B cell (primary cell): ENCODE measurements around the gene GLOD4. TPM values are rescaled to one million over a fixed set of nuclear protein-coding genes. Genes with fewer than 3 reads are reported as not detected.
"Not testable (repeated sequence)": the region's sequence is repeated elsewhere in the genome, so short reads cannot be mapped to it uniquely, and the experiment has no call there.

Experiments
- ATAC-seq: fragments of 200-7000 bp; cut with Tn5 transposase; one replicate; pipeline ENCODE4 v1.10.0; 2021; ENCODE audit warnings: low read depth, mild to moderate bottlenecking, moderate number of reproducible peaks, moderate library complexity
- CTCF ChIA-PET: fragments of 350-600 bp; sonication (Branson Sonifier 250); formaldehyde crosslinking; loops from one replicate; lab custom pipeline; 2021; ENCODE audit warnings: antibody characterized with exemption, inconsistent platforms; lab: Charles Lee
- POLR2A ChIA-PET: fragments of 350-600 bp; sonication (Branson Sonifier 250); formaldehyde crosslinking; loops from one replicate; lab custom pipeline; 2021; ENCODE audit warnings: antibody characterized with exemption; lab: Charles Lee
- DNase-seq: peaks from one replicate; pipeline ENCODE4 v3.0.0; 2013
- H2AFZ ChIP-seq: 2 replicates; pipeline ENCODE4 v1.6.1; 2012; ENCODE audit warnings: mild to moderate bottlenecking, low read depth, low read length; ENCODE audit not compliant: insufficient read depth, poor library complexity, severe bottlenecking
- H3K27ac ChIP-seq, 2 donors: 1 replicate in 1 of 2; 2 replicates in 1 of 2; pipeline ENCODE4 v1.5.1; 2012 to 2013; ENCODE audit warnings: low read length in 2 of 2, mild to moderate bottlenecking in 2 of 2, moderate library complexity in 1 of 2
- H3K27me3 ChIP-seq, 4 experiments: fragments of 200-600 bp in 1 of 4; sonication (generic) in 1 of 4; replicated peaks in 1 of 4; 1 replicate in 2 of 4; 2 replicates in 2 of 4; pipeline versions ENCODE4 v1.6.1 to v1.7.0; 2013 to 2016; ENCODE audit warnings: low read length in 3 of 4, mild to moderate bottlenecking in 2 of 4, mixed read lengths in 1 of 4, moderate library complexity in 1 of 4; ENCODE audit not compliant: insufficient read depth in 4 of 4, control insufficient read depth in 3 of 4; ENCODE audit errors: control extremely low read depth in 1 of 4
- H3K36me3 ChIP-seq, 2 experiments: replicated peaks in 1 of 2; 1 replicate in 1 of 2; 2 replicates in 1 of 2; pipeline versions ENCODE4 v1.6.1 to v1.7.1; 2013; ENCODE audit warnings: low read length in 1 of 2; ENCODE audit not compliant: insufficient read depth in 2 of 2, control insufficient read depth in 1 of 2; ENCODE audit errors: control extremely low read depth in 1 of 2, extremely low read depth in 1 of 2
- H3K4me1 ChIP-seq, 2 donors: fragments of 200-600 bp in 1 of 2; sonication (generic) in 1 of 2; 1 replicate in 1 of 2; 2 replicates in 1 of 2; pipeline versions ENCODE4 v1.5.1 to v1.6.1; 2013 to 2017; ENCODE audit warnings: low read length in 2 of 2; ENCODE audit not compliant: control insufficient read depth in 2 of 2, insufficient read depth in 2 of 2
- H3K4me2 ChIP-seq: replicated peaks from 2 replicates; pipeline ENCODE3; 2012; ENCODE audit warnings: mild to moderate bottlenecking, low read depth, low read length; ENCODE audit not compliant: poor library complexity, severe bottlenecking
- H3K4me3 ChIP-seq, 5 experiments: fragments of 200-600 bp in 1 of 5; sonication (generic) in 1 of 5; 1 replicate in 3 of 5; 2 replicates in 2 of 5; pipeline versions ENCODE4 v1.5.1 to v1.7.0; 2011 to 2016; ENCODE audit warnings: low read length in 4 of 5, mild to moderate bottlenecking in 4 of 5, low read depth in 2 of 5, control low read depth in 1 of 5, moderate library complexity in 1 of 5; ENCODE audit not compliant: insufficient read depth in 1 of 5; ENCODE audit errors: control extremely low read depth in 1 of 5, extremely low read depth in 1 of 5
- H3K79me2 ChIP-seq: fragments of 200-600 bp; sonication (generic); one replicate; pipeline ENCODE4 v1.6.0; 2016; ENCODE audit warnings: low read length; ENCODE audit not compliant: control insufficient read depth, insufficient read depth
- H3K9ac ChIP-seq: fragments of 200-600 bp; sonication (generic); 2 replicates; pipeline ENCODE4 v1.6.1; 2017; ENCODE audit warnings: mild to moderate bottlenecking, low read length, moderate library complexity
- H3K9me3 ChIP-seq, 3 donors: one replicate each; pipeline versions ENCODE4 v1.6.1 to v1.7.1; 2013; ENCODE audit warnings: low read length in 2 of 3; ENCODE audit not compliant: control insufficient read depth in 2 of 3, insufficient read depth in 1 of 3; ENCODE audit errors: control extremely low read depth in 1 of 3
- H4K20me1 ChIP-seq: 2 replicates; pipeline ENCODE4 v1.6.0; 2012; ENCODE audit warnings: mild to moderate bottlenecking, low read length; ENCODE audit not compliant: insufficient read depth, control insufficient read depth, poor library complexity, severe bottlenecking
- H3K27ac Mint-ChIP-seq: one replicate; pipeline ENCODE4 v1.8.0; 2021; ENCODE audit warnings: mixed read lengths
- H3K27me3 Mint-ChIP-seq: one replicate; pipeline ENCODE4 v1.8.0; 2021; ENCODE audit warnings: mixed read lengths
- H3K4me1 Mint-ChIP-seq: one replicate; pipeline ENCODE4 v1.8.0; 2021; ENCODE audit warnings: mixed read lengths
- H3K4me3 Mint-ChIP-seq: one replicate; pipeline ENCODE4 v1.8.0; 2021; ENCODE audit warnings: mixed read lengths
- H3K9me3 Mint-ChIP-seq: one replicate; pipeline ENCODE4 v1.8.0; 2022; ENCODE audit warnings: mixed read lengths; ENCODE audit not compliant: insufficient read depth
- EZH2 ChIP-seq: IDR thresholded peaks from 2 replicates; pipeline ENCODE4 v1.6.1; 2012; ENCODE audit warnings: borderline replicate concordance, low read depth, mild to moderate bottlenecking, moderate library complexity, low read length; ENCODE audit not compliant: insufficient read depth, poor library complexity, severe bottlenecking
- WGBS: methylation state at CpG from one replicate; pipeline ENCODE4 v1.1.5; 2013; ENCODE audit warnings: missing lambda C conversion rate; ENCODE audit not compliant: insufficient coverage; 5-methylcytosine and 5-hydroxymethylcytosine counted together
- intact Hi-C: fragments of 100-400 bp; cut with micrococcal nuclease; formaldehyde crosslinking; loops from one replicate; pipeline ENCODE4 v1.10.0; 2022
- polyA plus RNA-seq: library from polyadenylated mRNA; depleted of rRNA; stranded (reverse); fragments of >200 nt; gene quantifications from 2 replicates; pipeline ENCODE4 v1.2.3, GENCODE V29; 2012
- total RNA-seq, 2 donors: library from RNA; stranded (reverse); fragments of 120-200 nt in 1 of 2; gene quantifications; 1 replicate in 1 of 2; 2 replicates in 1 of 2; pipeline versions ENCODE4 v1.2.3 to v1.2.4, GENCODE V29; 2013 to 2022
- TF ChIP-seq, protein P1 (sequence below): fragments of 200-600 bp; IDR thresholded peaks from one replicate; pipeline ENCODE4 v1.8.0; 2022; ENCODE audit warnings: antibody characterized with exemption, mild to moderate bottlenecking

GLOD4 gene
- total and polyA plus RNA-seq, 2 donors (not counting 1 experiment from before 2014, with no cell fraction given) = 24.0 to 77.4 TPM

DNA sequence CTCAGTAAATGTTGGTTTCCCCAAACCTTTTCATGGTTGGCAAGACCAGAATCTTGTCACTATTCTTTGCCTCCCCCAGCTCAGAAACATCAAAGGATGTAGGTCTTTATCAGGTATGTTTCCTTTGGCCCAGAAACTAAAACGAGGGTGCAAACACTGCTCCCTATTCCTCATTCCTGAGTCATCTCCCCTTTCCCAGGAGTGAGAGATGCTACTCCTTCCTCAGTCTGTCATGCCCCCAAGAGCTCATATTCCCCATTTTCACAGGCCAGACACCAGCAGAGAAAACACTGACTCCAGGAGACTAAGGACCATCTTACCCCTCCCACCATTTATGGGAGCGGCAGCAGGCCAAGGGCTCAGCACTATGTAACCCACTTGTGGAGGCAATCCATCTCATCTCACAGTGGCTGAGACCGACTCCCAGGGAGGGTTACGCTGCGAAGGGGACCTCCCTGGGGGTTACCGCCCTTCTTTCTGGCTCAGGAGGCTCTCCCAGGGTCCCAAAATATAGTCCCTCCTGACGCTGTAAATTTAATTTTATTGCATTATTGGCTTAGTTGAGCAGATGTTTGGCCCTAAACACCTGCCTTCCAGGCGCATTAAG lies 31.5 kb downstream of the GLOD4 start:
- Histone ChIP-seq H3K79me2 (peaks cover 40% of the 10 kb centered on the region), H3K4me3 (peak overlapping the region in 2 of 5 experiments; percentile 81 to 89), H3K4me2 (peak overlapping the region; percentile 100), H3K36me3 (peaks cover 0 to 25% of the 10 kb centered on the region in 2 experiments), H3K27me3 (no peaks in the 10 kb centered on the region), H3K4me1 (peaks cover 18 to 27% of the 10 kb centered on the region in 2 donors), H2AFZ (no peak overlapping the region), H3K9me3 (no peaks in the 10 kb centered on the region), H3K27ac (no peak overlapping the region), H4K20me1 (peaks cover 29% of the 10 kb centered on the region), H3K9ac (peak overlapping the region; percentile 95)
- H3K4me3 Mint-ChIP-seq = peak overlapping the region; percentile 96
- TF ChIP-seq, protein P1, sequence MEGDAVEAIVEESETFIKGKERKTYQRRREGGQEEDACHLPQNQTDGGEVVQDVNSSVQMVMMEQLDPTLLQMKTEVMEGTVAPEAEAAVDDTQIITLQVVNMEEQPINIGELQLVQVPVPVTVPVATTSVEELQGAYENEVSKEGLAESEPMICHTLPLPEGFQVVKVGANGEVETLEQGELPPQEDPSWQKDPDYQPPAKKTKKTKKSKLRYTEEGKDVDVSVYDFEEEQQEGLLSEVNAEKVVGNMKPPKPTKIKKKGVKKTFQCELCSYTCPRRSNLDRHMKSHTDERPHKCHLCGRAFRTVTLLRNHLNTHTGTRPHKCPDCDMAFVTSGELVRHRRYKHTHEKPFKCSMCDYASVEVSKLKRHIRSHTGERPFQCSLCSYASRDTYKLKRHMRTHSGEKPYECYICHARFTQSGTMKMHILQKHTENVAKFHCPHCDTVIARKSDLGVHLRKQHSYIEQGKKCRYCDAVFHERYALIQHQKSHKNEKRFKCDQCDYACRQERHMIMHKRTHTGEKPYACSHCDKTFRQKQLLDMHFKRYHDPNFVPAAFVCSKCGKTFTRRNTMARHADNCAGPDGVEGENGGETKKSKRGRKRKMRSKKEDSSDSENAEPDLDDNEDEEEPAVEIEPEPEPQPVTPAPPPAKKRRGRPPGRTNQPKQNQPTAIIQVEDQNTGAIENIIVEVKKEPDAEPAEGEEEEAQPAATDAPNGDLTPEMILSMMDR = no peak
- no peak for TF ChIP-seq EZH2
- H3K4me1 Mint-ChIP-seq = peaks cover 38% of the 10 kb centered on the region
- ATAC-seq = no peak
- POLR2A ChIA-PET = no interaction called here
- peak overlapping the region; percentile 90 for H3K27ac Mint-ChIP-seq
- no peaks in the 10 kb centered on the region for H3K9me3 Mint-ChIP-seq
- CTCF ChIA-PET = interaction anchor here (1.6 to 3.2 kb wide), 3 partner anchors 9 to 338 kb away, joined by 6 to 9 read pairs (median 7); no protein-coding TSS in a partner anchor
- no peak for DNase-seq
- intact Hi-C loops = no loop called here
- H3K27me3 Mint-ChIP-seq = no peaks in the 10 kb centered on the region
- WGBS = 91% methylated on average over 6 of the region's 8 CpGs

DNA sequence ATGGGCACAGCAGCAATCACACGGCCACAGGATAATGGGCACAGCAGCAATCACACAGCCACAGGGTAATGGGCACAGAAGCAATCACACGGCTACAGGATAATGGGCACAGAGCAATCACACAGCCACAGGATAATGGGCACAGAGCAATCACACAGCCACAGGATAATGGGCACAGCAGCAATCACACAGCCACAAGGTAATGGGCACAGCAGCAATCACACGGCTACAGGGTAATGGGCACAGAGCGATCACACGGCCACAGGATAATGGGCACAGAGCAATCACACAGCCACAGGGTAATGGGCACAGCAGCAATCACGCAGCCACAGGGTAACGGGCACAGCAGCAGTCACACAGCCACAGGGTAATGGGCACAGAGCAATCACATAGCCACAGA lies 32.7 kb downstream of the GLOD4 start:
- H3K9me3 ChIP-seq, H3K27me3 Mint-ChIP-seq, H3K27ac ChIP-seq, DNase-seq, H3K9ac ChIP-seq, H3K9me3 Mint-ChIP-seq, H3K27me3 ChIP-seq, H3K4me3 ChIP-seq, H3K27ac Mint-ChIP-seq, POLR2A ChIA-PET, H3K4me2 ChIP-seq, ATAC-seq, CTCF ChIA-PET, H2AFZ ChIP-seq, intact Hi-C loops: not testable (repeated sequence)
- H3K4me3 Mint-ChIP-seq = peak overlapping the region; percentile 3
- Histone ChIP-seq H4K20me1 (peaks cover 31% of the 10 kb centered on the region), H3K36me3 (peaks cover 0 to 37% of the 10 kb centered on the region in 2 experiments), H3K4me1 (peaks cover 18 to 27% of the 10 kb centered on the region in 2 donors), H3K79me2 (peaks cover 40% of the 10 kb centered on the region)
- WGBS = 88% methylated on average over 5 of the region's 7 CpGs
- H3K4me1 Mint-ChIP-seq = peaks cover 38% of the 10 kb centered on the region

DNA sequence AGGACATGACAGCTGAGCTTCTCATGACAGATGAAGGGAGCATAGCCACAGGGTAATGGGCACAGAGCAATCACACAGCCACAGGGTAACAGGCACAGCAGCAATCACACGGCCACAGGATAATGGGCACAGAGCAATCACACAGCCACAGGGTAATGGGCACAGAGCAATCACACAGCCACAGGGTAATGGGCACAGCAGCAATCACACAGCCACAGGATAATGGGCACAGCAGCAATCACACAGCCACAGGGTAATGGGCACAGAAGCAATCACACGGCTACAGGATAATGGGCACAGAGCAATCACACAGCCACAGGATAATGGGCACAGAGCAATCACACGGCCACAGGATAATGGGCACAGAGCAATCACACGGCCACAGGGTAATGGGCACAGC lies 33.5 kb downstream of the GLOD4 start:
- H3K4me1 Mint-ChIP-seq = peaks cover 38% of the 10 kb centered on the region
- POLR2A ChIA-PET, H3K4me3 ChIP-seq, H3K27me3 Mint-ChIP-seq, H3K27me3 ChIP-seq, H2AFZ ChIP-seq, H3K4me2 ChIP-seq, DNase-seq, H3K27ac Mint-ChIP-seq, H3K4me3 Mint-ChIP-seq, H3K9ac ChIP-seq, H3K9me3 ChIP-seq, intact Hi-C loops, H3K9me3 Mint-ChIP-seq, H3K27ac ChIP-seq, ATAC-seq: not testable (repeated sequence)
- WGBS = 95% methylated on average over 3 of the region's 4 CpGs
- peaks cover 40% of the 10 kb centered on the region for H3K79me2 ChIP-seq
- peaks cover 0 to 45% of the 10 kb centered on the region in 2 experiments for H3K36me3 ChIP-seq
- CTCF ChIA-PET = interaction anchor here (1.4 kb wide), 1 partner anchor 48 kb away, joined by 3 read pairs; no protein-coding TSS in a partner anchor
- peaks cover 37% of the 10 kb centered on the region for H4K20me1 ChIP-seq
- peaks cover 18 to 27% of the 10 kb centered on the region in 2 donors for H3K4me1 ChIP-seq
